GM04503 (cell line): ENCODE measurements around the gene CNOT8.
"Not testable (repeated sequence)": the region's sequence is repeated elsewhere in the genome, so short reads cannot be mapped to it uniquely, and the experiment has no call there.

Source experiments
- DNase-seq: peaks from one replicate; pipeline ENCODE4 v3.0.0-alpha.2; 2012; ENCODE audit warnings: low read depth

The CNOT8 gene

DNA sequence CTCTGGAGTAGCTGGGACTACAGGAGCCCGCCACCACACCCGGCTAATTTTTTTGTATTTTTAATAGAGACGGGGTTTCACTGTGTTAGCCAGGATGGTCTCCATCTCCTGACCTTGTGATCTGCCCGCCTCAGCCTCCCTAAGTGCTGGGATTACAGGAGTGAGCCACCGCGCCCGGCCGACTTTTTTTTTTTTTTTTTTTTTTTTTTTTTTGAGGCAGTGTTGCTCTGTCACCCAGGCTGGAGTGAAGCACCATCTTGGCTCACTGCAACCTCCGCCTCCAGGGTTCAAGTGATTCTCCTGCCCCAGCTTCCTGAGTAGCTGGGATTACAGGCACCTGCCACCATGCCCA is 22.8 kb upstream of the CNOT8 start:
- not testable (repeated sequence) for DNase-seq

DNA sequence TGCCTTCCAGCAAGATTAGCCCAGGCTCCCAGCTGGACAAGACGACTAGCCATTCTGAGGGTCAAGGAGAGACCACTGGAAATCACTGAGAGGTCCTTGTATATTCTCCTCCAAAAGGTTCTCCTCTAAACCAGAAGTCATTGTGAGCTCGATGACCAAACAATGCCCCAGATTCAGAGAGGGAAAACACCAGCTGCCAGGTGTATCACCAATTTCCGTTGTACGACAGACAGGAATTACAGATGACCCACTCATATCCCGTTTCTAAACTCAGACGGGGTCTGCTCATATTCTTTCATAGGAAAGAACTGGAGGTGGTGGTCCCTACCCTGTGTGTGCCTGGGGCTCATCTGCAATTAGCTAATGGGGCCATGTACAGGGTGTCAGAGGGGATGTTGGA is 22.2 kb upstream of the CNOT8 start:
- DNase-seq: no peak

DNA sequence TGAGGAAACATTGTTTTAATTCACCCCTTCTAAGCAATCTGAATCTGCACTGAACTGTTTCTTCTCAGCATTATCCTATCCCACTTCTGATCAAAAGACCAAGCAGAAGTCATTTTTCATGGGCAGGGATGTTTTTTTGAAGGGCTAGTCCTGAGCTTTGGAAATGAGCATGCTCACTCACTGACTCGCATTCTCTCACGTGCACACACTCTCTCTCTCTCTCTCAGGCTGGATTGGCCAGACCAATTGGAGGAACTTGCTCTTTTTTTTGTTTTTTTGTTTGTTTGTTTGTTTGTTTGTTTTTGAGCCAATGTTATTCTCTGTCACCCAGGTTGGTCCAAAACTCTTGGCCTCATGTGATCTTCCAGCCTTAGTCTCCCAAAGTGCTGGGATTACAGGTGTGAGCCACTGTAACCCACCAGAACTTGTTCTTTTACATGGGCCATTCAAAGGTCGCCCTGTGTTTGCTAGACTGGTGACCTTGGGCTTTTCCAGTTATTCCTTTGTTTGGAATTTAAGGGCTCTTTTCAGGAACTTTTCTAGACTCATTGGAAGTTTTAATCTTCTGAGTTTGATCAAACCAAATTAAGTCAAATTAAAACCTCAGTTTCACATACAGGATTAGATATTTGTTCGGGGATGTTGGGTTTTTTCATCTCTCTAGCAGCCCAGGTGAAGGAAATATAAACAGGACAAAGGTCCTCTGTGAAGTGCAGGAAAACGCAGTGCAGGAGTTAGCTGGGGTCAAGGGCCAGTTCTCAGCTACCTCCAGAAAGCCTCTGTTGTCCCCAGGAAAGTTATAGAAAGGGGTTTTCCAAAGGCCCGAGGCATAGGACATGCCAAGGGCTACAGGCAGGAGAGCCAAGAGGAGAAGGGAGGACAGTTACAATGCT is 21.2 kb upstream of the CNOT8 start:
- no peak for DNase-seq

DNA sequence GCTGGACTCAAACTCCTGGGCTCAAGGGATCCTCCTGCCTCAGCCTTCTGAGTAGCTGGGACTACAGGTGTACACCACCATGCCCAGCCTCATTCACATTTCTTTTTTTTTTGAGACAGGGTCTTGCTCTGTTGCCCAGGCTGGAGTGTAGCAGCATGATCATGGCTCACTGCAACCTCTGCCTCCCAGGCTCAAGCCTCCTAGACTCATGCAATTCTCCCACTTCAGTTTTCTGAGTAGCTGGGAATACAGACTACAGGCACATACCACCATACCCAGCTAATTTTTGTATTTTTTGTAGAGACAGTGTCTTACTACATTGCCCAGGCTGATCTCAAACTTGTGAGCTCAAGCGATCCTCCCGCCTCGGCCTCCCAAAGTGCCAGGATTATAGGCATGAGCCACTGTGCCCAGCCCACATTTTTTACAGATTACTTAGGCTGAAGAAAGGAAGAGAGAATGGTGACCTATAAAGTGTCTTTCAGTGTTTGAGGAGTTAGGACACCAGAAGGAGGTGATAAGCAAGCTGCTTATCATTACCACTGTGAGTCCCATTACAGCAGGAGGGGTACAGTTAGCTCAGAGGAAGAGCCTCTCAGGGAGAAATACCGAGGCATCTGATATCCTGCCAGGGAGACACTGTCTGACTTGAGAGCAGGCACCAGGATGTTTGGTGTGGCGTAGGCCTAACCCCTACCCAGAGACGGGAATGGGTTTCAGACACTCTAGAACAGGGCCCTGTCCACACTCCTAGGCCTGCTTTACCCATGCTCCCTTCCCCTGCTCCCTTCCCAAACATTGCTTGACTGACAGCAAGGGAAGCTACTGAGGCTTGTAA is 17.8 kb upstream of the CNOT8 start:
- no peak for DNase-seq

DNA sequence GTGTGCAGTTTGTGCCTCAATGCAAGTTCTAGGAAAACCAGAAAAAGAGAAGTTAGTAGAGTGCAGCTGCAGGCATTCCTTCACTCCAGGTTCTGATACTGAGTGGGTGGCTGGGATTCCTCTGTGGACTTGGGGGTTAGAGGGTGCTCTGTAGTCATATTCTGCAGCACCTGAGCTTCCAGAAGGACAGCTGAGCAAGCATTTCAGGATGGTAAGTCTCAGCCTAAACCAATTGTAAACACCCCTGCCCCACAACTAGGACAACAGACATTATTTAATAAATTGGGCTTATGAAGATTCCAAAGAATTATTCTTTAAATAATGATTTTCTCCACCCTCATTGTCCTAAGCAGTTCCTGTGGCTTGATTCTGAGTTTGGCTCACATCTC is 17.2 kb upstream of the CNOT8 start:
- DNase-seq: no peak

DNA sequence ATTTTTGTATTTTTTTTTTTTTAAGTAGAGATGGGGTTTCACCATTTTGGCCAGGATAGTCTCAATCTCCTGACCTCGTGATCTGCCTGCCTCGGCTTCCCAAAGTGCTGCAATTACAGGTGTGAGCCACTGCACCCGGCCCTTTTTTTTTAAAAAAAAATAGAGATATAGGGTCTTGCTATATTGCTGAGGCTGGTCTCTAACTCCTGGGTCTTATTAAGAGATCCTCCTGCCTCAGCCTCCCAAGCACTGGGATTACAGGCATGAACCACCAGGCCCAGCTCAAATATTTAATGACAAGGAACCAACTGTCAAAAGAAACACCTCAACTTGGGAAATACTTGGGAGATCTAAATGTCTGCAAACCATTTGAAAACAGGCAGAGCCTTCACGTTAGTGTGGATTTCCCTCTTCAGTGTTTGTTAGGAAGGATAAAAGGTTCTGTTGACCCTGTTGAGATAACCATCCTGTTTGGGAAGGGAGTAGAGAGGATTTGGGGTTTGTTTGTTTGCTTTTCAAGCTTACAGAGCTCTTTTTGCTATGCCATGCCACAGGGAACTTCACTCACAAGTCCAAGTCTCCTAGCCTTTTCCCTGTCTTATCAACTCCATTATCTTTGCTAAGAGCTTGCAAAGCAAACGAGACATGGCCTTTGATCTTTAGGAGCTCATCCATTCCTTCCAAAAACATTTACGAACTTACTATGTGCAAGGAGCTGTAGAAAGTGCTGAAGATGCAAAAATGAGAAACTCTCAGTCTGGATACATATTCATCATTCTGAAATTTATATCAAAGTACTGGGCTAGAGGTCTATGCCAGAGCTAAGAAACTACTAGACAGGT is 15.5 kb upstream of the CNOT8 start:
- no peak for DNase-seq

DNA sequence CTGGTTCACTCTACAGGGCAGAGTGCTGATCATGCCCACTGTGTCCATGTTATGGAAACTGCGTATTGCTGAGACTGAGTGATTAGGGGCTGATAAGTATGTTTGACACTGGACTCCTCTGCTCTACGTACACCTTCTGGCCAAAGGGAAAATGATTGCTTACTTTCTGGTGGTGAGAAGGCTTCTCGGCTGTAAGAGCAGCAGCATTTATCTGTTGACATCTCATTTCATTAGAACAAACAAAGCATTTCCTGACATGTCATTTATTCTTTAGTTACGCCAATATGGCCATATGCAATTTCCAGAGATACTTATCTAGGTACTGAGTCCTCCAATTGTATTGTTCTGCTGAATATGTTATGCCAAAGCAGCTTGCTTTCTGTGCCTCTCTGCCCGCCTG is 13.6 kb upstream of the CNOT8 start:
- DNase-seq: no peak

DNA sequence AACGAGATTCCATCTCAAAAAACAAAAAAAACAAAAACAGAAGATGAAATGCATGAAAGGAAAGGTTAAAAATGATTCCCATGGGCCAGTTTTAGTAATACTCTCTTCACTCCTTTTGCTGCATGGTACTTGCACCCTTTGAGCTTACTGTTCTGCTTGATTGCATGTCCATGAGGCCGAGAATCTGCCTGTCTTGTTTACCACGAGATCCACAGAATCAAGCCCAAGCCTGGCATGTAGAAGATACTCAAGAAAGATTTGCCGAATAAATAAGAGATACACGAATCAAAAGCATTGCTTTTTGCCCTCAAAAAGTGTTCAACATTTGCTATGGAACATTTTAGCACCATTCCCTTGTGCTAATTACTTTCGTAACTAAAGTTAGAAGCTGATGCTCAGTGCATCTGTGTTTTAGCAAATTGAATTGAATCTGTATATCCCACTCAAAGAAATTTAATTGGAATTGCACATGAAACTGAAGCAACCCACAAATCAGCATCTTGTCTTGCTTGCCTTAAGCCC is 9.1 kb upstream of the CNOT8 start:
- DNase-seq: no peak

DNA sequence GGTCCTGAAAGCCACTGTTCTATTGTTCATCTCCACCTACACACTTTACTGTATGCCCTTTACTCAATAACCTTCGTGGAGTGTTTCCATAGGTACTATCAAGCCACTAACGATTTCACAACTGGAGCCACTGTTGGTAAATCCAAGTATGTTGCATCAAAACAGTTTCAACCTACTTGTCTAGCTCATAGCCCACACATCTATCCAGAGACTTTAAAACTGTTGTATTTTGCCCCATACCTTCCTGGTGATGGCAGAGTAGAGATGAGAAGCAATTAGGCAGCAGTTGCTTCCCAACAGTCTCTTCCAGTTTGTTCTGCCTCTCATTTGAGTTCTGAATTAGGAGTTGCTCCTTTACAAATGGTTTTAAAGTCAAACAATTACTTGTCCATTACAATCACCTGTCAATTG is 8.6 kb upstream of the CNOT8 start:
- no peak for DNase-seq

DNA sequence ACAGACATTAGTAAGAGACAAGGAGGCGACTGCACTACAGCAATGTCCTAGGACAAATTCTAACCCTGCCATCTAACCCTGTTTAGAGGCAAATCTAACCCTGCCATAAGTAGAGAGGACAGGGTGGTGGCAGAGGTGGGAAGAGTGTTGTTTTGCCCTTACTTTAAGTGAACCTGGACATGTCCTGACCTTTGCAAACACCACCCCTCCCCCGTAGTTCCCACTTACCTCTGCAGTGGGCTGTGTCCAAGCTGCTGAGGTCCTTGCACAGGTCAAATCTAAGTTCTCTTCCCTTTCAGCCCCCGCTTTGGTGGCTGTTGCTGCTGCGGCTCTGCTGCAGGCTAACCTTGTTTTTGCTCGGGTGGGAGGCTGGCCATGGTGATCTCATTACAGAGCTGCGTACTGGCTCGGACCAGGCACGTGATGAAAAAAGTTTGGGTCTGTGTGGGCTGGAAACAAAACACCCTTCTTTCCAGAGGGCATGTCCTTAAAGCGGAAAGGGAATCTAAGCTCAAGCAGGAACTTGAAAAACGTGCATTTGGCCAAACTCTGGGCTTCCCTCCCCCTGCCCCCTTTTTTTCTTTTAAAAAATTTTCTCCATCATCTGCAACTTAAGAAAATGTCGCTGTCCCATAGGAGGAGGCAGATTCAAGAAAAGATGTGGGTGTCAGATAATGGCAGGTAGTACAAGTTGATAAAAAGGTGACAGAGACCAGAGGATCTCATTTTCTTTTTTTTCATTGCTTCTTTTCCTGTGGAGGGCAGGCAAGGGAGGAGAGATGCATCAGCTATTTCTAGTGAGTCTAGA is 8.0 kb upstream of the CNOT8 start, which contains the start of gene FAXDC2:
FAXDC2 (minus strand) TSS at position 349 of the 808 bp plus-strand sequence. CDS start 12,425 bp downstream, outside the sequence.
- DNase-seq: peak; percentile 44

DNA sequence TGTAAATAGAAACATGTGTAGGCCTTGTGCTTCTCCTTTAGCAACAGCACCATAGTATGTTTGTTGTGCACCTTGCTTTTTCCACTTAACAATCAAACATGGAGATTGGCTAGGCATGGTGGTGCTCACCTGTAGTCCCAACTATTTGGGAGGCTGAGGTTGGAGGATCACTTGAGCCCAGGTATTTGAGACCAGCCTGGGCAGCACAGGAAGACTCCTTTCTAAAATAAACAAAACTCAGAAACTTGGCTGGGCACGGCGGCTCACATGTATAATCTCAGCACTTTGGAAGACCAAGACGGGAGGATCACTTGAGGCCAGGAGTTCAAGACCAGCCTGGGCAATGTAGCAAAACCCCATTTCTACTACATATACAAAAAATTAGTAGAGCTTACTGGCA is 7.1 kb upstream of the CNOT8 start:
- DNase-seq: no peak

DNA sequence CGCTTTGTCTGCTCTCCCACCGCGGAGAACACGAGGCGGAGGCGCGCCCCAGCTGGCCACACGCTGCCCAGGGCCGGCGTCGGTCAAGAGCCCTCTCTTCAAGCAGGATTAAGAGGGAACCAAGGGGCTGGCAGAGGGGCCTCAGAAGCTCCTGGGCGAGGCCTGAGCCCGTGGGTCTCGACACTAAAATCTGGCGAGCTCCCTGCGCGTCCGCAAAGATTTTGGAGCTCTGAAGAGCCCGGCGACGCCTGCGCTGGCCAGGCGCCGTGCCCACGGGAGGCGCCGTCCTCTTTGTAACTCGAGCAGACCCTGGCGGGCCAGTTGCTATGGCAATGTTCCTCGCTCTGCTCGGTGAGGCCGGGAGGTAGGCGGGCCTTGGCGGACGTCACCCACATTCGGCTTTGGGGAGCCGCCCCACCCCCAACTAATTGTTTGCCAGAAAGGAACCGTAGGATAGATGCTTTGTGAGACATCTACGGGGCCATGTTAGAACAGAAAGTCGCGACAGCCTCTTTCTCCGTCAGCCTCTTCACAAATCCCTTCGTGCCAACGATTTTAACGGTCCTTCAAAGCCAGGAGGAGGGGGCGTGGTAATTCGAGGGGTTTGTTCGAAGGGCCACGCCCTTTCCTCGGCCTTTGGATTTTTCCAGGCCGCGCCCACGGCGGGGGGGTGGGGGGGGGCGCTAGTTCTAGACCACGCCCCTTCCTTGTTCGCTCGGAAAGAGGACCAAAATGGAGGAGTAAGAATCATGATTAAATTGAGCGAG is 714 bp upstream of the CNOT8 start:
- DNase-seq: peak; percentile 75

DNA sequence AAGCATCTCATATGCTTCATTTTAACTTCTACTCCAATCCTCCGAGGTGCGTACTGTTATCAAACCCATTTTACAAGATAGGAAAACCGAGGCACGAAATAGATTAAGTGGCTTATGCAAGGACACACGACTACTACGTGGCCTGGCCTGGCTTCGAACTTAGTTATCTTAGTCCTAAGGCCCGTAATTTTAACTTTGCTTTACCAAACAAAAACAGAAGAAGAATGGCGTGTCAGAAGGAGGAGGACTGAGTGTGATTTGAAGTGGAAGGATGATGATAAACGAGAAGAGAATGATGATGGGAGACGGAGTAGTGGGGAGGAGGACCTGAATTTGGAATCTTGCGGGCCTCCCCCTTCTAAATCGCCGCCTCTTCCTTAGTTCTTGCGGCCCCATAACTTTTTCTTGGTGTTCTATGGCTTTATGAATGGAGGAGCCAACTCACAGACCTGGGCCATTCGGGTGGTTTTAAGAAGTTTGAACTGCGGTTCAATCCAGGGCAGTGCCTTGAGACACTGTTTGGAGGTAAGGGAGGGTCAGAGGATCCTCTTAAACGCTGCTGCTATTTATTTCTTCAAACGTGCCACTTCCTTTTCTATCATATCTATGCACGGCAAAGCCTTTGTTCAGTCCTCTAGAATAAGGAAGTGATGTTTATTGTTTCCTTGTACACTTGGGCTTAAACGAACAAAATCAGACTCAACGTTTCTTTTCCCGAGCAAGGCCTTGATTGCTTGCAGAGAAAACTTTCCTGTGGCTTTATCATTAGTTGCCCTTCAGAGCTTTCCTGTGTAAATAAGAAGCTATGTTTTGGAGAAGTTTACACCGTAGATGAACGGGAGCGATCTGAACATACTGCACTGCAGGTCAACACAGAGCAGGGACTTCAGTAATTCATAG is 795 bp downstream of the CNOT8 start:
- DNase-seq: no peak

DNA sequence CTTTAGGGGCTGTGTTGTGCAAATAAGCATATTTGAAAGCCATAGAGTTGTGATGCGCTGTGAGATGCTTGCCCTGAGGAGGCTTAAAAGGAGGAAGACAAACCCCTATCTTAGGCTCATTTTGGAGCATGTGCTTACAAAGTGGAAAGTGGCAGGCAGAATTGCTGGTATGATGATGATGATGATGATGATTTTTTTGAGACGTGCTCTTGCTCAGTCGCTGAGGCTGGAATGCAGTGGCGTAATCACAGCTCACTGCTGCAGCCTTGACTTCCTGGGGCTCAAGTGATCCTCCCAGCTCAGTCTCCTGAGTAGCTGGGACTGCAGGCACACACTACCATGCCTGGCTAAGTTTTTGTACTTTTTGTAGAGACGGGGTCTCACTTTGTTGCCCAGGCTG is 1.7 kb downstream of the CNOT8 start:
- DNase-seq: no peak

DNA sequence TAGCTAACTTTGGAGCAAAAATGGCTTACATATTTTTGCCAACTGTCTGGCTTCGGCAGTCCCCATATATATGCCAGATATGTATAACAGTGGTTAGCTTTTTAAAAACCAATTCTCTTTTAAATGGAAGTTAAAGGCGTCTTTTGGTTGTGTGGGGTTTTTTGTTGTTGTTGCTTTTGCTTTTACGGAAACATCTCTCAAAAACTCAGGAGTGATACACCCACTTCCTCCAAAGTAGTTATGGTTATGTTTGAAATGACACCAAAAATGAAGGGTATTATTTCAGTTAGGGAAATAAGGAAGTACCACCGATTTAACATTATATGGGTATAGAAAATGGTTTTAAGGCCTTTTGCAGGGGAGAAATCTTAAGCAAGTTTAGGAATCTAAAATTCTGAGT is 2.3 kb downstream of the CNOT8 start:
- no peak for DNase-seq

DNA sequence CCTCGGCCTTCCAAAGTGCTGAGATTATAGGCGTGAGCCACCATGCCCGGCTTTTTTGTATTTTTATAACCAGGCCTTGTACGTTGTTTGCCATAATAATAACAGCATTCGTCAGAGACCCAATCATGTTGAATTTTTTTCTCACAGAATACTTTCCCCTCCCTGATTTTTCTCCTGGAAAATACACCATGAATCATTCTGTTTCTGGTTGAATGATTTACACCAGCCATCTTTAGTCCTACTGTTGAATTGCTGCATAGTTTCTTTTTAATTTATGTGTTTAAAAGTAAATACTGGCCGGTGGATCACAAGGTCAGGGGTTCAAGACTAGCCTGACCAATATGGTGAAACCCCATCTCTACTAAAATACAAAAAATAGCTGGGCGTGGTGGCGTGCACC is 3.5 kb downstream of the CNOT8 start:
- DNase-seq: no peak

DNA sequence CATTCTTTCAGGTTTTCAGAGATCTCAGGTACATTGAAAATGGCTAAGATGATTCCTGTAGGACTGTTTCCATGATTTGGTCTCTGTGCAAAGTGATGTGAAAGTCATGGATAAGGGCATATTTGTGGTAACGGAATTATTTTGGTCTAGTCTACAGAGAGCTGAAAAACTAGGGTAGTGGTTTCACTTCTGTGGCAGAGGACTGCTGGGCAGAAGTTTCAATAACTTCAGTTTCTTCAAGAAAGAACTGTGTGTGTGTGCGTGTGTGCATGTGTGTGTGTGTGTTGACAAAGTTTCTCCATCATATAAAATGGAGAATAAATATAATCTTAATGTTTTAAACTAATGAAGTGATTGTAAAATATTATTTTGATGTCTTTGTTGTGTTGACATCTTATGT is 4.3 kb downstream of the CNOT8 start:
- no peak for DNase-seq

DNA sequence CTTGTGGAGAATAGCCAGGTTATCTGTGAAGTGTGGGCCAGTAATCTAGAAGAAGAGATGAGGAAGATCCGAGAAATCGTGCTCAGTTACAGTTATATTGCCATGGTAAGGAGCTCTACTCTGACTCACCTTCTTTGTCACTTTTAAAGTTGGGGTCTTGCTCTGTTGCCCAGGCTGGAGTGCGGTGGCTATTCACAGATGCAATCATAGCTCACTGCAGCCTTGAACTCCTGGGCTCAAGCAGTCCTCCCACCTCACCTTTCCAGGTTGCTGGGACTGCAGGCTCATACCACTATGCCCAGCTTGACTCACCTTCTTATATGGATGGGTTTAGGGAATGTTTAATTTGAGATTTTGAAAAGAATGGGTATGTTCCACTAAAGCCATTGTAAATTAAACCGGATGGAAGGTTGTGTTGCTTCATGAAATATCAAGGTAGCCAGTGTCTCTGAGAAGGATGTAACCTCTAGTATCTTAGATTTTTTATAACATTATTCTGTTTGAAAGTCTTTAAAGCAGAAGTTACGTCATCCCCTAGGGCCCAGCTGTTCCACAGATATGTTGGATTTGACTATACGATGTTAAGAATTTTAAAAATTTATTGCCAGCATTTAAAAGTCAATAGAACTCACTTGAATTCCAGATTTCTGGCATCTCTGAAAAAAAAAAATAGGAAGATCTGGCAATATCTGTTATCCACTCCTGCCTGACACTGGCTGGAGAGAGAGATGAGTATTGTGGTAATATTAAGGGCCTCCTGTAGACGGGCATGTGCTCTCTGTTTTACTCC is 5.1 kb downstream of the CNOT8 start:
- no peak for DNase-seq
